ENCODE measurements around the gene OTULINL. TPM values are rescaled to one million over a fixed set of nuclear protein-coding genes. Genes with fewer than 3 reads are reported as not detected.
A peak's percentile ranks its signal among the peaks of the same experiment; 100 is the strongest.

OTULINL gene
- total and polyA plus RNA-seq, 2 experiments from 2014 or later = 0.27 to 0.95 TPM

- no peak overlapping the region for H3K4me3 ChIP-seq
Observed at GRCh38 chr5:14580398-14581034, 1.1 kb upstream of the OTULINL start.

DNA sequence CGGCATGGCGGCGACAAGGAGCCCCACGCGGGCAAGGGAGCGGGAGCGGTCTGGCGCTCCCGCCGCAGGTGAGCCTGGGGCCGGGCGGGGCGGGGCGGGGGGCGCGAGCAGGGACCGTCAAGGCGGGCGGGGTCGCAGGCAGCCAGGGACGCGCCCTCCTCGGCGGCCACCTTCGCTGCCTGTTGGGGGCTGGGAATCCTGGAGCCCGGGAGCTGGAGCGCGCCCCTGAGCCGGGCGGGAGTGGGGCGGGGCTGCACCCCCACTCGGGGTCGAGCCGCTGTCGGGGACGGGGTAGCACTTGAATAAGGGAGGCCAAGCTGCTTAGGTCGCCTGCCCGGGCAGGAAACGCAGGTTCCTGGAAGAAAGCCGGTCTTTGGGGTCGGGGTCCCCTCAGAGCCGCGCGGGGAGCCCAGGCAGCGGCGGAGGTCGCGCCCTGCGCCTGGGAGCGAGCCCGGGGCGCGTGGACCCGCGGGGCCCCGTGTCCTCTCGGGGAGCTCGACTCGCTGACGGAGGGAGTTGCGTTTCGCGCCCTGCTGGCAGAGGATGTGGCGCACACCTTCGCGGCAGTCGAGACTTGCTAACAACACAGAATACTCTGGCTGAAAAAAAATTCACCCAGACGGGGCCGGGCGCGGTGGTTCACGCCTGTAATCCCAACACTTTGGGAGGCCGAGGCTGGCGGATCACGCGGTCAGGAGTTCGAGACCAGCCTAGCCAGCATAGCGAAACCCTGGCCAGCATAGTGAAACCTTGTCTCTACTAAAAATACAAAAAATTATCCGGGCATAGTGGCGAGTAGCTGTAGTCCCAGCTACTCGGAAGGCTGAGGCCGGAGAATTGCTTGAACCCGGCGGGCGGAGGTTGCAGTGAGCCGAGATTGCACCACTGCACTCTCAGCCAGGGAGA is 552 bp downstream of the OTULINL start:
- peak; percentile 27 to 58 for DNase-seq (ENCODE audit: low read depth in 1 of 2, low spot score in 1 of 2)
- H3K27me3 ChIP-seq = peaks cover 60% of the 10 kb centered on the region
- H3K4me1 ChIP-seq (ENCODE audit: low read depth) = no peaks in the 10 kb centered on the region
- no peaks in the 10 kb centered on the region for H3K36me3 ChIP-seq
- TF ChIP-seq, protein P1, sequence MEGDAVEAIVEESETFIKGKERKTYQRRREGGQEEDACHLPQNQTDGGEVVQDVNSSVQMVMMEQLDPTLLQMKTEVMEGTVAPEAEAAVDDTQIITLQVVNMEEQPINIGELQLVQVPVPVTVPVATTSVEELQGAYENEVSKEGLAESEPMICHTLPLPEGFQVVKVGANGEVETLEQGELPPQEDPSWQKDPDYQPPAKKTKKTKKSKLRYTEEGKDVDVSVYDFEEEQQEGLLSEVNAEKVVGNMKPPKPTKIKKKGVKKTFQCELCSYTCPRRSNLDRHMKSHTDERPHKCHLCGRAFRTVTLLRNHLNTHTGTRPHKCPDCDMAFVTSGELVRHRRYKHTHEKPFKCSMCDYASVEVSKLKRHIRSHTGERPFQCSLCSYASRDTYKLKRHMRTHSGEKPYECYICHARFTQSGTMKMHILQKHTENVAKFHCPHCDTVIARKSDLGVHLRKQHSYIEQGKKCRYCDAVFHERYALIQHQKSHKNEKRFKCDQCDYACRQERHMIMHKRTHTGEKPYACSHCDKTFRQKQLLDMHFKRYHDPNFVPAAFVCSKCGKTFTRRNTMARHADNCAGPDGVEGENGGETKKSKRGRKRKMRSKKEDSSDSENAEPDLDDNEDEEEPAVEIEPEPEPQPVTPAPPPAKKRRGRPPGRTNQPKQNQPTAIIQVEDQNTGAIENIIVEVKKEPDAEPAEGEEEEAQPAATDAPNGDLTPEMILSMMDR (IDR thresholded peaks at IDR 0.05; ENCODE audit: low read depth, low read length) = peak; percentile 25
- no peak overlapping the region for H3K27ac ChIP-seq
- H3K4me3 ChIP-seq = peak overlapping the region; percentile 47
- no peaks in the 10 kb centered on the region for H3K9me3 ChIP-seq (ENCODE audit: low read depth)

More at GRCh38 chr5:14580398-14581034, 1.1 kb upstream of the OTULINL start:
- Histone ChIP-seq H3K27me3 (peaks cover 60% of the 10 kb centered on the region), H3K36me3 (no peaks in the 10 kb centered on the region), H3K27ac (no peak overlapping the region), H3K4me1 (ENCODE audit: low read depth) (no peaks in the 10 kb centered on the region), H3K9me3 (ENCODE audit: low read depth) (no peaks in the 10 kb centered on the region)
- DNase-seq (ENCODE audit: low read depth in 1 of 2, low spot score in 1 of 2) = no peak
- TF ChIP-seq, protein P1 (IDR thresholded peaks at IDR 0.05; ENCODE audit: low read depth, low read length) = no peak

DNA sequence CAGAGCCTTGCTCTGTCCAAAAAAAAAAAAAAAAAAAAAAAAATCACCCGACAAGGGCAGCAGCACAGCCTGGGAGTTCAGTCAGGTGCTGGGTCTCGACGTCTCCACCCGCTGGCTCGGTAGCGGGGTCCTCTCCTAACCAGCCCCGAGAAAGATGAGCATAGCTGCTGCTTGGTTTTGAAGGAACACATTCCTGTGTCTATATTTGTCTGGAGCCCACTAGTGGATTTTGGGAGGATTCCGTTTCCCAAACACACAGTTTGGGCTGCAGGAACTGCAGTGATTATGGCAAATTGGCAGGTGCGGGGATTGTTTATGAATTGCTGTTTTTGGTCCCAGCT is 1.2 kb downstream of the OTULINL start:
- Histone ChIP-seq H3K4me1 (ENCODE audit: low read depth) (no peaks in the 10 kb centered on the region), H3K36me3 (no peaks in the 10 kb centered on the region), H3K27me3 (peaks cover 60% of the 10 kb centered on the region), H3K27ac (no peak overlapping the region), H3K4me3 (no peak overlapping the region), H3K9me3 (ENCODE audit: low read depth) (no peaks in the 10 kb centered on the region)
- TF ChIP-seq, protein P1 (IDR thresholded peaks at IDR 0.05; ENCODE audit: low read depth, low read length) = no peak
- no peak for DNase-seq (ENCODE audit: low read depth in 1 of 2, low spot score in 1 of 2)

GRCh38 chr5:14584848-14585247 is 3.3 kb downstream of the OTULINL start:
- H3K4me3 ChIP-seq = no peak overlapping the region
- H3K4me1 ChIP-seq (ENCODE audit: low read depth) = no peaks in the 10 kb centered on the region
- no peak overlapping the region for H3K27ac ChIP-seq
- no peaks in the 10 kb centered on the region for H3K9me3 ChIP-seq (ENCODE audit: low read depth)
- no peak for DNase-seq (ENCODE audit: low read depth in 1 of 2, low spot score in 1 of 2)
- H3K36me3 ChIP-seq = no peaks in the 10 kb centered on the region
- H3K27me3 ChIP-seq = peaks cover 46% of the 10 kb centered on the region
- TF ChIP-seq, protein P1 (IDR thresholded peaks at IDR 0.05; ENCODE audit: low read depth, low read length) = no peak

DNA sequence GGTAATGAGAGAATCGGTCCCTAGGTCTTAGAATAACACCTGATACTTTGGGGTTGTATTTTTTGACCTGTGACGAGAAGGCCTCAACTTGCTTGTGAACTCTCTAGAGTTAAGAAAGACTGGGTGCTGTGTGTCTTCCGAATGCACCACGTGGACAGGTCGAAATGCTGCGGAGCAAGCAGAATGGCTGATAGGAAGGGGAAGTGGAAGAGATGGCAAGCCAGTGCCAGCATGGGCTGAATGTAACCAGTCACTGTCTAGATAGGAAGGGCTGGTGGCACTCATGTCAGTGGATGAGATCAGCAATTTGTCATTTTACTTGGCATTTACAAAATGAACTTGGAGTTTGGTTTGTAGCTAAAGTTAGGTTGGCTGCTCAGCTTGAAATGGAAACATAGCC is 5.6 kb downstream of the OTULINL start:
- H3K4me3 ChIP-seq = no peak overlapping the region
- no peaks in the 10 kb centered on the region for H3K9me3 ChIP-seq (ENCODE audit: low read depth)
- H3K4me1 ChIP-seq (ENCODE audit: low read depth) = no peaks in the 10 kb centered on the region
- H3K27me3 ChIP-seq = peaks cover 25% of the 10 kb centered on the region
- TF ChIP-seq, protein P1 (IDR thresholded peaks at IDR 0.05; ENCODE audit: low read depth, low read length) = no peak
- no peak overlapping the region for H3K27ac ChIP-seq
- no peaks in the 10 kb centered on the region for H3K36me3 ChIP-seq
- DNase-seq (ENCODE audit: low read depth in 1 of 2, low spot score in 1 of 2) = no peak

All from cardiac muscle cell (in vitro differentiated cells and primary cell).